AG20443 (cell line): ENCODE measurements around the gene YIF1B.
"Not testable (repeated sequence)": the region's sequence is repeated elsewhere in the genome, so short reads cannot be mapped to it uniquely, and the experiment has no call there.

Experiments used
- DNase-seq: peaks from one replicate; pipeline ENCODE4 v3.0.0; 2012; ENCODE audit warnings: low spot score, mixed read lengths

Gene YIF1B

DNA sequence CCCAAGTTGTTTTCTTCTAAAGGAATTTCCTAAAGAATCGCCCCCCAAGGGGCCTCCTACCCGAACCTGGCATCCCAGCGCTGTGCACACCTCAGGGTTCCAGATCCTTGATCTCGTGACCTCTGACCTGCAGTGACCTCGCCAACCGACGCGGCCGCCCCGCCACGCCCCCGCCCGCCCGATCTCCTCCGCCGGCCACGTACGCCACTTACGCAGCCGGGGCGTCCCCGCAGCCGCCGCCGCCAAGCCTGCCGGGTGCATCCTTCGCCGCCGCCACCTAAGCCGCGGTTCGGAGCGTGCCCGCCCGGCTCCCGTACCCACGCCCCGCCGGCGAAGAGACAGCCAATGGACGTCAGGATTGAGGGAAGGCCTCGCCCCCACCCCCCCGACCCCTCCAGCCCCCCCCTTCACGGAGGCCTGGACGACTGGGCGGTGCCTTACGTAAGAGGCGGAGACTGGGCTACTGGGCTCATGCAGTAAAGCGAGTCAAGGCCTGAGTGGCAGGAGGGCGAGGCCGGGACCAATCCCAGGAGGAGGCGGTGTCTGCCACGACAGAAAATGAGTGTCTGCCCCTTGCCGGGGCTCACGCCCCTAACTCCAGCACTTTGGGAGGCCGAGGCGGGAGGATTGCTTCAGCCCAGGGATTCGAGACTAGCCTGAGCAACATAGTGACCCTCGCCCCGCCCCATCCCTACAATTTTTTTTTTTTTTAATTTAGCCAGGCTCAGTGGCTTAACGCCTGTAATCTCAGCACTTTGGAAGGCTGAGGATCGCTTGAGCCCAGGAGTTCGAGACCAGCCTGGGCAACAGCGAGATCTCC lies at the start of gene YIF1B:
TSS of gene YIF1B (minus strand) at position 291 of the 820 bp plus-strand sequence. CDS start at position 261, 30 bp downstream.
- peak; percentile 99 for DNase-seq

- DNase-seq: not testable (repeated sequence)
Observed at GRCh38 chr19:38362946-38363688, 47.4 kb upstream of the YIF1B start.

GRCh38 chr19:38362076-38362945 lies 46.6 kb upstream of the YIF1B start:
- peak; percentile 90 for DNase-seq

DNA sequence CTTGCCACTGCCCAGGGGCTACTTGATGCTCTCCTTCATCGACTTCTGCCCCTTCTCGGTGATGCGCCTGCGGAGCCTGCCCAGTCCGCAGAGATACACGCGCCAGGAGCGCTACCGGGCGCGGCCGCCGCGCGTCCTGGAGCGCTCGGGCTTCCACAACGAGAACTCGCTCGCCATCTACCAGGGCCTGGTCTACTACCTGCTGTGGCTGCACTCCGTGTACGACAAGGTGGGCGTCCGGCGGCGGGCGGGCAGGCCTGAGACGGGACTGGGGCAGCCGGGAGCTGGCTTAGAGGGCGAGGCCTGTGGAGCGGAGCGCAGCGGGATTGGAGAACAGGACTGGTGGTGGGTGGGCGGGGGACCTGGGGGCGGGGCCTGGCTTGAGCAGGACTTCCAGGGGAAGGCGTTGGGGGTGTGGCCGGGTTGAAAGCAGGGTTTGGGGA lies 45.9 kb upstream of the YIF1B start:
- DNase-seq: peak; percentile 91

- no peak for DNase-seq
Observed at GRCh38 chr19:38360839-38361631, 45.3 kb upstream of the YIF1B start.

DNA sequence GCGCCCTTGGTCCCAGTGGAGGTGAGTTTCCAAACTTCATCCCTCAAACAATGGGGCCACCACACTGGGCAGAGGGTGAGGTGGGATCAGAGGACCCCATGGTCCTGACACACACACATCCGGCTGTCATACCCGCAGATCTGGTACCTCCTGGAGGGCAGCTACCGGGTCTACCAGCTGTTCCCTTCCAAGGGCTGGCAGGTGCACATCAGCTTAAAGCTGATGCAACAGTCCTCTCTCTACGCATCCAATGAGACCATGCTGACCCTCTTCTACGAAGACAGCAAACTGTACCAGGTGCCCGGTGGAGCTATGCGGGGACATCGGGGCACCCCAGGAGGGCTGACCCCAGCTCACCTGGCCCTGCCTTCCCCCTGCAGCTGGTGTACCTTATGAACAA lies 44.6 kb upstream of the YIF1B start:
- no peak for DNase-seq

DNA sequence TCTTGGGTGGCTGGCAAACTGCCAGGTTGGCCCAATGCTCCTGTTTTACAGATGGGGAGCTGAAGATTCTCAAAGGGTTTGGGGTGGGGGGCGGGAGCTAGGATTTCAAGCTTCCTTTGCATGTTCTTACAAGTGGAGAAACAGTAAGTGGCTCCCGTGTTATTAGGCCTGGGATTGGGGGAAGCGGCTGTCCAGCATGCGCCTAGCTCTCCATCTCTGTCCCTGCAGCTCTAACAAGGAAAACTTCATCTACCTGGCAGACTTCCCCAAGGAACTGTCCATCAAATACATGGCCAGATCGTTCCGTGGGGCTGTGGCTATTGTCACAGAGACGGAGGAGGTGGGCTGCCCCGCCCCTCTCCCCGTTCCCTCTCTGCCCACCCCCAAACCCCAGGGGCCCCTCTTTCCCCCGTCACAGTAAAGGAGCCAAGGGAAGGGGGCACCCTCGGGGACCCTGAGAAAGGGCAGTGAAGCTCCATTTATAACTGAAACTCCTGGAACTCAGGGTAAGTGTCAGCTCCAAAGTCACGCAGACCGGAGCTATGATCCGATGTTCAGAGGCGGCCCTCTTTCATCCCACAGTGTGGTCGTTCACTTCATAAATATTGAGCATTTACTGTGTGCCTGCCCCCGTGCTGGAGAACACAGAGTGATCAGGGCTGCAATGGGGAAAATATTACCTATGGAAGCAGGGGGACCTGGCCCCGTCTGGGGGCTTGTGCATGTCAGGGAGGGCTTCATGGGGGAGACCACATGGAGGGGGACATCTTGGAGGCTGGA lies 43.7 kb upstream of the YIF1B start:
- DNase-seq: no peak

- no peak for DNase-seq
Observed at GRCh38 chr19:38358071-38358470, 42.3 kb upstream of the YIF1B start.

DNA sequence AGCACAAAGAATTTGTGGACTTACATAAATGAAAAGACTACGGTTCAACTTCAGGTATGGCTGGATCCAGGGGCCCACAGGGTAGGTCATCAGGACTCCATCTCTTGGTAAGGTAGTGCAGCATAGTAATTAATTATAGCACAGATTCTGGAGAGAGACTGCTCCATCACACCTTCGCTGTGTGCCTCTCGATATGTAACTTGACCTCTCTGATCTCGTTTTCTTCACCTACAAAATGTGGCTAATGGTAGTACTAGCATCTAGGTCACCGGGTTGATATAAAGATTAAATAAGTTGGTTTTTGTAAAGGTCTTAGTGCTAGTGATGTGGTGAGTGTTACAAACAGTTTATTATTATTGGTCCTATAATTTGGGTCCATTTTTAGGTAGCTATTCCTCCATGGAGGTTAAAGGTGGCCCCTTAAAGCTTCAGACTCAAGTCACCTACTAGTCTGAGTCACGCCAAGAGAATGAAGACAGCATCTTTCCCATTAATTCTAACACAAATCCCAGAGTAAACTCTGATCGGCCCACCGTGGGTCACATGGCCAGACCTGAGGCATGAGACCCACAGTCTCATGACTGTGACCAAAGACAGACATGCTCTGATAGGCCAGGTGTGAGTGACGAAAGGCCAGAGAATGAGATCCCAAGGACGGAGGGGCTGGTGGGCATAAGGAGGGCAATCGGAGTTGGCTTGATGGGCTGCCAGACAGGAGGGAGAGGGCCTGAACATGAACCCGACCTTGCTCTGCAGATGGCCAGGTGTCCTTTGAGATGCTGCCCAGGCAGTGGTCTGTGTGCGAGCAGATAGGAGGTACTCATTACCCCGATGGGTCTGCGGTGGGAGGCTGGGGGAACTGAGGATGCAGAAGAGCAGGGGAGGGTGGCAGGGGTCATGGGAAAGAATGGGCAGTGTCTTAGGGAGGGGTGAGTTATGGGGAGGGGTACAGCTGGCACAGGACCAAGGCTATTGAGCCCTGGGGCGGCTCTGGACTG lies 40.3 kb upstream of the YIF1B start:
- DNase-seq: no peak

DNA sequence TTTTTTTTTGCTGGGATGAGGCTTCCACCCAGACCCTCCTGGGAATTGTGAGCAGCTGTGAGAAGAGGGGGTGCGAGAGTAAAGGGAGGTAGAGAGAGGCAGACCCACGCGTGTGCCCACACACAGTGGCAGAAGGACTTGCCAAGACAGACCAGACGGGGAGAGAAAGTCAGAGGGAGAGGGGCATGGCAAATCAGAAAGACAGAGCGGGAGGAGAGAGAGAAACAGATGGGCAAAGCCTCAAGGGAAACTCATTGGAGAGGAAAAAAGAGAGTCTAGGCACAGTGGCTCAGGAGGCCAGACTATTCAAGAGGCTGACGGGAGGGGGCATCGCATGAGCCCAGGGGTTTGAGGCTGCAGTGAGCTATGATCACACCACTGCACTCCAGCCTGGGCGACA lies 36.9 kb upstream of the YIF1B start:
- no peak for DNase-seq

GRCh38 chr19:38351865-38352395 lies 36.2 kb upstream of the YIF1B start:
- no peak for DNase-seq

DNA sequence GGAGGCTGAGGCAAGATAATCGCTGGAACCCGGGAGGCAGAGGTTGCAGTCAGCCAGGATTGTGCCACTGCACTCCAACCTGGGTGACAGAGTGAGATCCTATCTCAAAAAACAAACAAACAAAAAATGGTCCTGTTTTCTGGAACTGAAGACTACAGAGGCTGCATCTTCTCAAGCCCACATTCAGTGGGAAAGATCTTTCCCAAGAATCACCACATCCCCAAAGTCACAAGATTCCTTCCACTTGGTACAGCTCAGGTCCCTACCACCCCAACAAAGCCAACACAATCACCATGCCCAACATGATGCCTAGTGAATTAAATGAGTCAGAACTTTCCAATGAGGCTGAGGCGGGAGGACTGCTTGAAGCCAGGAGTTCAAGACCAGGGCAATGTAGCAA lies 35.1 kb upstream of the YIF1B start:
- no peak for DNase-seq

DNA sequence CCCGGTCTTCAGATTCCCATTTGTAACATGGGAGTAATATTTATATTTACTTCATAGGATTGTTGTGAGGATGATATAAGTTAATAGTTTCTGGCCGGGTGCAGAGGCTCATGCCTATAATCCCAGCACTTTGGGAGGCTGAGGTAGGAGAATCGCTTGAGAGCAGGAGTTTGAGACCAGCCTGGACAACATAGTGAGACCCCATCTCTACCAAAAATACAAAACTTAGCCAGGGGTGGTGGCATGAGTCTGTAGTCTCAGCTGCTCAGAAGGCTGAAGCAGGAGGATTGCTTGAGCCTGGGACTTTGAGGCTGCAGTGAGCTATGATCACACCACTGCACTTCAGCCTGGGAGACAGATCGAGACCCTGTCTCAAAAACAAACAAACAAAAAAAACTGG lies 31.1 kb upstream of the YIF1B start:
- DNase-seq: no peak

GRCh38 chr19:38340927-38341326 lies 25.2 kb upstream of the YIF1B start:
- DNase-seq: no peak

GRCh38 chr19:38339011-38339410 lies 23.3 kb upstream of the YIF1B start:
- not testable (repeated sequence) for DNase-seq

DNA sequence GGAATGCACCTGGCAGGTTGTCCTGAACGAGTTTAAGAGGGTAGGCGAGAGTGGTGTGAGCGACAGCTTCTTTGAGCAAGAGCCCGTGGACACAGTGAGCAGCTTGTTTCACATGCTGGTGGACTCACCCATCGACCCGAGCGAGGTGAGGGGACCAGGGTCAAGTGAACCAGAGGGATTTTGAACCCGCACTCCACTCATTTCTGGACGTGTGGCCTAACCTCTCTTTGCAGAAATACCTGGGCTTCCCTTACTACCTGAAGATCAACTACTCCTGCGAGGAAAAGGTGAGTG lies 21.6 kb upstream of the YIF1B start:
- DNase-seq: no peak

- DNase-seq: peak; percentile 95
Observed at GRCh38 chr19:38336638-38337359, 21.1 kb upstream of the YIF1B start.

DNA sequence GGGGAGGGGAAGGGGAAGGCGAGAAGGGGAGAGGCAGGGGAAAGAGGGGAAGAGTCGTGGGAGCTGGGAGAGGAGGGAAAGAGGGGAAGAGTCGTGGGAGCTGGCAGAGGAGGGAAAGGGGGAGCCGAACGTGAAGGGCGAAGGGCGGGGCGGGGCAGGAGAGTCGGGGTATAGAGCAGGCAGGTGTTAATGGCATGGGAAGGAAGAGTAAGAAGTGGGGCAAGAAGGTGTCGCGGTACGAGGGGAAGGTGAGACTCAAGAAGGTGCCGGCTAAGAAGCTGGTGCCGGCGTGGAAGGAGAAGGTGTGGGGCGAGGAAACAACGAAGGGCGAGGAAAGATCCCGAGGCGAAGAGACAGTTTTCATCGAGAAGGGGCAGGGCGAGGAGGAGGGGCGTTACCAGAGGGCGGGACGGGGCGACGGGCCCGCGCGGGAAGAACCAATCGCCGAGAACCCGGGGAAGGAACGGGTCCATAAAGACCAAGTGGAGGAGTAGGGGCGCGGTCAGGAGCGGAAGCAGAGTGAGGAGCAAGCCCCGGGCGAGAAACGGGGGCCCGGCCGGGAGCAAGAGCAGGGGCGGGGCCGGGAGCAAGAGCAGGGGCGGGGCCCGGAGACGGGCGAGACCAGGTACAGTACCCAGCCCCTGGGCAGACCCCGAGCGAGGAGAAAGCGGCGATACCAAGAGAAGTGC lies 20.3 kb upstream of the YIF1B start:
- DNase-seq: peak; percentile 95
